AG10803 (cell line): ENCODE measurements around the gene ZIC1.

Experiments
- DNase-seq: peaks from one replicate; pipeline ENCODE4 v3.0.0; 2010; ENCODE audit warnings: low read depth
- H3K4me3 ChIP-seq: 2 replicates; pipeline ENCODE4 v1.5.1; 2011; ENCODE audit warnings: mild to moderate bottlenecking, low read length, control low read depth
- CTCF ChIP-seq: conservative IDR thresholded peaks from 2 replicates; pipeline ENCODE4 v1.5.1; 2011; ENCODE audit warnings: mild to moderate bottlenecking, low read length, control low read depth, inconsistent platforms

Gene ZIC1

GRCh38 chr3:147409143-147410115 lies at the start of gene ZIC1:
TSS of gene ZIC1 (plus strand) at chr3:147409365. CDS start at chr3:147410113, 748 bp downstream.
- DNase-seq, result peak; percentile 65
- peak within 1 kb of the TSS; percentile 66 for H3K4me3 ChIP-seq
- TF ChIP-seq CTCF, result no peak

GRCh38 chr3:147360051-147360439 lies 49.1 kb upstream of the ZIC1 start:
- no peak overlapping the region for H3K4me3 ChIP-seq
- TF ChIP-seq CTCF, result no peak
- DNase-seq, result no peak

GRCh38 chr3:147360646-147361453 lies 48.3 kb upstream of the ZIC1 start:
- DNase-seq, result no peak
- TF ChIP-seq CTCF, result no peak
- no peak overlapping the region for H3K4me3 ChIP-seq

- DNase-seq, result no peak
- no peak overlapping the region for H3K4me3 ChIP-seq
- peak; percentile 52 for TF ChIP-seq CTCF
These were observed 47.4 kb upstream of the ZIC1 start for GRCh38 chr3:147361454-147362420.

- no peak for DNase-seq
- no peak for TF ChIP-seq CTCF
- H3K4me3 ChIP-seq, result no peak overlapping the region
These were observed 44.4 kb upstream of the ZIC1 start for GRCh38 chr3:147364771-147365170.

- no peak for TF ChIP-seq CTCF
- no peak overlapping the region for H3K4me3 ChIP-seq
- DNase-seq, result no peak
These were observed 43.7 kb upstream of the ZIC1 start for GRCh38 chr3:147365196-147366115.
